ENCODE measurements around the gene KRT71.

DNA sequence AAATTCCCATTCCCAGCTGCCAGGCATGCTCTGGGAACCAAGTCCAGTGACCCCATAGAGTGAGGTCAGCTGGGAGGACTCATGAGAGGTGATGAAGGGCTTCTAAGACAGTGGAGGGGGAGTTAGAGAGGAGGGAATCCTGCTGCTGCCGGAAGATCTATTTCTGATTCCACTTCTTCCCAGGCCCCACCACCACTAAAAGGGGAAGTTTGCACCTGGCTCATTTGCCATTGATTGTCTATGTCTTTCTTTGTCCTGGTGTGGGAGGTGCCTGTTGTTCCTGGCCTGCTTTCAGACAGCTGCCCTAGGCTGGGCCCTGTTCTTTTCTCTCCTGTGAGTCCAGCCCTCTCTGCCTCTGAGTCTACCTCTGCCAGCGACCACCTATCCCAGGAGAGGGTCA lies 56.9 kb downstream of the KRT71 start:
- TF ChIP-seq POLR2A (IDR thresholded peaks at IDR 0.05; ENCODE audit: low read length) (no peak), GATA1 (IDR thresholded peaks at IDR 0.05; ENCODE audit: low read depth, low read length) (no peak)

Data from erythroblast (primary cell).